A673 (cell line): ENCODE data around the gene PACRG. TPM values are rescaled to one million over a fixed set of nuclear protein-coding genes. Genes with fewer than 3 reads are reported as not detected.

Source experiments
- BruUV-seq: library from RNA; stranded (reverse); fragments of 400-500 nt; replicated peaks from 2 replicates; lab custom pipeline; 2021; lab: Mats Ljungman, UMichigan
- CTCF ChIA-PET: fragments of 300-600 bp; sonication (Branson Sonifier 250); formaldehyde crosslinking; loops from one replicate; lab custom pipeline; 2022; ENCODE audit warnings: antibody characterized with exemption; lab: Charles Lee
- POLR2A ChIA-PET: fragments of 300-600 bp; sonication (Branson Sonifier 250); formaldehyde crosslinking; loops from one replicate; lab custom pipeline; 2022; ENCODE audit warnings: antibody characterized with exemption; ENCODE audit not compliant: low non-redundant PET; lab: Charles Lee
- DNase-seq: peaks from one replicate; pipeline ENCODE4 v3.0.0-alpha.2; 2015; ENCODE audit warnings: low spot score
- H3K27ac ChIP-seq: fragments of 200-600 bp; sonication (generic); 2 replicates; pipeline ENCODE4 v1.5.1; 2016; ENCODE audit warnings: mixed run types, low read depth, mild to moderate bottlenecking, mixed read lengths, antibody characterized with exemption, low read length; ENCODE audit not compliant: poor library complexity, severe bottlenecking
- H3K27me3 ChIP-seq: fragments of 200-600 bp; sonication (generic); replicated peaks from 2 replicates; pipeline ENCODE4 v1.6.1; 2017; ENCODE audit warnings: mixed run types, low read depth, mild to moderate bottlenecking, mixed read lengths, antibody characterized with exemption, low read length; ENCODE audit not compliant: insufficient read depth, poor library complexity
- H3K36me3 ChIP-seq: fragments of 200-600 bp; sonication (generic); 2 replicates; pipeline ENCODE4 v1.6.1; 2016; ENCODE audit warnings: mixed run types, mild to moderate bottlenecking, mixed read lengths, antibody characterized with exemption, low read length; ENCODE audit not compliant: insufficient read depth, poor library complexity, severe bottlenecking
- H3K4me1 ChIP-seq: fragments of 200-600 bp; sonication (generic); 2 replicates; pipeline ENCODE4 v1.6.1; 2017; ENCODE audit warnings: mixed run types, mild to moderate bottlenecking, mixed read lengths, antibody characterized with exemption, low read length; ENCODE audit not compliant: insufficient read depth, poor library complexity, severe bottlenecking
- H3K4me3 ChIP-seq: fragments of 200-600 bp; sonication (generic); 2 replicates; pipeline ENCODE4 v1.5.1; 2016; ENCODE audit warnings: low read depth, mixed run types, mild to moderate bottlenecking, mixed read lengths, low read length; ENCODE audit not compliant: poor library complexity, severe bottlenecking
- H3K9me3 ChIP-seq: fragments of 200-600 bp; sonication (generic); 2 replicates; pipeline ENCODE4 v1.6.1; 2016; ENCODE audit warnings: mixed run types, low read depth, mild to moderate bottlenecking, mixed read lengths, antibody characterized with exemption, low read length; ENCODE audit not compliant: poor library complexity, severe bottlenecking
- EZH2 ChIP-seq: fragments of 200-600 bp; sonication (generic); IDR thresholded peaks from 2 replicates; pipeline ENCODE4 v1.6.1; 2017; ENCODE audit warnings: borderline replicate concordance, low read depth, mild to moderate bottlenecking, mixed read lengths, antibody characterized with exemption, low read length; ENCODE audit not compliant: poor library complexity, severe bottlenecking
- intact Hi-C: fragments of 100-400 bp; cut with micrococcal nuclease; formaldehyde crosslinking; loops from one replicate; pipeline ENCODE4 v1.10.0; 2022; ENCODE audit not compliant: unreplicated experiment
- total RNA-seq: library from RNA; stranded (reverse); gene quantifications from 2 replicates; pipeline ENCODE4 v1.2.3, GENCODE V29; 2021
- TF ChIP-seq, protein P1 (sequence below): fragments of 300-800, 200-600 bp; sonication (generic); conservative IDR thresholded peaks from 2 replicates; pipeline ENCODE4 v1.5.1; 2017; ENCODE audit warnings: low read depth, mild to moderate bottlenecking, antibody characterized with exemption, low read length, moderate library complexity, mixed read lengths

PACRG gene
- total RNA-seq, 1 experiment from 2014 or later, result not detected

DNA sequence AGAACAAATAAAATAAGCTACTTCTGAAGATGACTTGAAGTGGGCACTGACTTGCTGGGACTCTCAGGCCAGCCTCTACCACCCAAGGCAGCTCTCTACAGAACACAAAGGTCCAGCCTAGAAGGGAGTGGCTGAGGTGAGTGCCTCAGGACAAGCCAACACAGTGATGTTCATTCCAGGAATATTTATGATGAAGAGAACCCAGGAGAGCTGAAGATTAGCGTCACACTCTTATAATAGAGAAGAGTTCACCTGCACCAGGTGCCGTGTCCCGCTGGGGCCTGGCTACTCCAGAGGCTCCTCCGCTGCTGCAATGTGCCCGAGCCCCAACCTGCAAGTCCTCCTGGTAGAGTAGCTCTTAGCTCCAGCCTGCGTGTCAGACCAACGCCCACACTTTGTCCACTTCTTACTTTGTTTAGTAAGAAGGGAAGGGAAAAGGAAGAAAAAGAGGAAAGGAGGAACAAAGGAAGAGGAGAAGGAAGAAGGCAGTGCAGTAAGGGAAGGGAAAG, 504.3 kb downstream of the PACRG start:
- Histone ChIP-seq H3K4me1 (no peaks in the 10 kb centered on the region), H3K4me3 (no peak overlapping the region), H3K9me3 (no peaks in the 10 kb centered on the region), H3K27ac (no peak overlapping the region), H3K27me3 (no peaks in the 10 kb centered on the region), H3K36me3 (no peaks in the 10 kb centered on the region)
- intact Hi-C loops, result no loop called here
- ChIA-PET POLR2A (no interaction called here), CTCF (no interaction called here)
- TF ChIP-seq, protein P1, sequence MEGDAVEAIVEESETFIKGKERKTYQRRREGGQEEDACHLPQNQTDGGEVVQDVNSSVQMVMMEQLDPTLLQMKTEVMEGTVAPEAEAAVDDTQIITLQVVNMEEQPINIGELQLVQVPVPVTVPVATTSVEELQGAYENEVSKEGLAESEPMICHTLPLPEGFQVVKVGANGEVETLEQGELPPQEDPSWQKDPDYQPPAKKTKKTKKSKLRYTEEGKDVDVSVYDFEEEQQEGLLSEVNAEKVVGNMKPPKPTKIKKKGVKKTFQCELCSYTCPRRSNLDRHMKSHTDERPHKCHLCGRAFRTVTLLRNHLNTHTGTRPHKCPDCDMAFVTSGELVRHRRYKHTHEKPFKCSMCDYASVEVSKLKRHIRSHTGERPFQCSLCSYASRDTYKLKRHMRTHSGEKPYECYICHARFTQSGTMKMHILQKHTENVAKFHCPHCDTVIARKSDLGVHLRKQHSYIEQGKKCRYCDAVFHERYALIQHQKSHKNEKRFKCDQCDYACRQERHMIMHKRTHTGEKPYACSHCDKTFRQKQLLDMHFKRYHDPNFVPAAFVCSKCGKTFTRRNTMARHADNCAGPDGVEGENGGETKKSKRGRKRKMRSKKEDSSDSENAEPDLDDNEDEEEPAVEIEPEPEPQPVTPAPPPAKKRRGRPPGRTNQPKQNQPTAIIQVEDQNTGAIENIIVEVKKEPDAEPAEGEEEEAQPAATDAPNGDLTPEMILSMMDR, result no peak
- no peak for TF ChIP-seq EZH2
- no peak for DNase-seq
- no TSS peak for BruUV-seq

DNA sequence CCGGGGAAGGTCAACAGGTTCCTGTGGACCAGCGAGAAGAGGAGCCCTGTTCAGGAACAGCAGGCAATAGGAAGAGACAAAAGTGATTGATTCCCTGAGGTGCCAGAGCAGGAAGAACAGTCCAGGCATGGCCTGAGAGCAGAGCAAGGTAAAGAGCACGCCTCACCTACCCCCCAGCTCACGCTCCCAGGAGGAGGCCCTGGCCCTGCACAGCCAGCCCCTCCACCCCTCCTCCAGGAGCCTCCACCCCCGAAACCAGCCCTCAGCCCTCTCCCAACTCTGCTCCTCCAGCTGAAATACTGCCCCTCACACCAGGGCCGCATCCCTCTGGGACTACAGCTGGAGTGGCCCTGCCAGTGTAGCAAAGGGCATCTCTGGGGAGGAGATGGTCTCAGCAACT, 504.9 kb downstream of the PACRG start:
- Histone ChIP-seq H3K27ac (no peak overlapping the region), H3K27me3 (no peaks in the 10 kb centered on the region), H3K9me3 (no peaks in the 10 kb centered on the region), H3K36me3 (no peaks in the 10 kb centered on the region), H3K4me1 (no peaks in the 10 kb centered on the region), H3K4me3 (no peak overlapping the region)
- TF ChIP-seq EZH2, result no peak
- TF ChIP-seq, protein P1, result no peak
- CTCF ChIA-PET, result no interaction called here
- intact Hi-C loops, result no loop called here
- no peak for DNase-seq
- no TSS peak for BruUV-seq
- POLR2A ChIA-PET, result no interaction called here

DNA sequence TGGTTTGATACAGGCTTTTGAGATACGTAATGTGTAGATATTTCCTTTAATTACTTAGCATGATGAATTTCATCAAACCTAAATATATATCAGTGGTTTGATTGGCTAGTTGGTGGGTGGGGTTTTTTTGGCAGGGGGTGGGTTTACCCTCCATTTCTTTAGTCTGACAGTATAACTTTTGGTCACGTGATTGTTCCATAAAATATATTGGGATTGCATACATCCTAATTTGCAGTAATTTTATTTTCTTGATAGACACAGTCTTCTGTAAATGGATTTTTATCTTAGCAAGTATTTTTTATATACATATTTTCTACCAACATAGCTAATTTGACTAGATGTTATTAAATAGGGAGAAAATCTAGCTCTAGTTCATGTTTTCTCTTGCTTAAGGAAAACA, 509.3 kb downstream of the PACRG start:
- CTCF ChIA-PET, result no interaction called here
- POLR2A ChIA-PET, result no interaction called here
- H3K4me3 ChIP-seq, result no peak overlapping the region
- no TSS peak for BruUV-seq
- H3K27ac ChIP-seq, result no peak overlapping the region
- intact Hi-C loops, result no loop called here
- TF ChIP-seq, protein P1, result no peak
- TF ChIP-seq EZH2, result no peak
- no peaks in the 10 kb centered on the region for H3K36me3 ChIP-seq
- no peaks in the 10 kb centered on the region for H3K9me3 ChIP-seq
- H3K4me1 ChIP-seq, result no peaks in the 10 kb centered on the region
- no peaks in the 10 kb centered on the region for H3K27me3 ChIP-seq
- DNase-seq, result no peak
